ENCODE results near the gene SPEF1.

The SPEF1 gene

GRCh38 chr20:3764659-3765058, 16.6 kb downstream of the SPEF1 start:
- DNase-seq: no peak

- no peak for DNase-seq
Measured at GRCh38 chr20:3763671-3764601, 17.3 kb downstream of the SPEF1 start.

- no peak for DNase-seq
Measured at GRCh38 chr20:3760655-3761348, 20.4 kb downstream of the SPEF1 start.

GRCh38 chr20:3759884-3760283, 21.4 kb downstream of the SPEF1 start:
- no peak for DNase-seq

- no peak for DNase-seq
Measured at GRCh38 chr20:3759316-3759823, 21.9 kb downstream of the SPEF1 start.

- DNase-seq: no peak
Measured at GRCh38 chr20:3758566-3758965, 22.7 kb downstream of the SPEF1 start.

- DNase-seq: no peak
Measured at GRCh38 chr20:3757268-3757667, 24.0 kb downstream of the SPEF1 start.

- no peak for DNase-seq
Measured at GRCh38 chr20:3755814-3756480, 25.3 kb downstream of the SPEF1 start.

GRCh38 chr20:3755269-3755668, 26.0 kb downstream of the SPEF1 start:
- DNase-seq: no peak

- no peak for DNase-seq
Measured at GRCh38 chr20:3754276-3754630, 27.0 kb downstream of the SPEF1 start.

GRCh38 chr20:3753501-3754275, 27.6 kb downstream of the SPEF1 start:
- DNase-seq: no peak

GRCh38 chr20:3753098-3753497, 28.1 kb downstream of the SPEF1 start:
- DNase-seq: peak; percentile 56

- DNase-seq: no peak
Measured at GRCh38 chr20:3752386-3752759, 28.9 kb downstream of the SPEF1 start.

GRCh38 chr20:3751675-3752385, 29.4 kb downstream of the SPEF1 start:
- DNase-seq: no peak

- no peak for DNase-seq
Measured at GRCh38 chr20:3751305-3751674, 30.0 kb downstream of the SPEF1 start.

- DNase-seq: no peak
Measured at GRCh38 chr20:3749689-3750531, 31.3 kb downstream of the SPEF1 start.

GRCh38 chr20:3749087-3749688, 32.1 kb downstream of the SPEF1 start:
- DNase-seq: no peak

GRCh38 chr20:3748073-3748472, 33.2 kb downstream of the SPEF1 start:
- DNase-seq: no peak

- DNase-seq: no peak
Measured at GRCh38 chr20:3747471-3747870, 33.8 kb downstream of the SPEF1 start.

- DNase-seq: no peak
Measured at GRCh38 chr20:3745686-3746173, 35.5 kb downstream of the SPEF1 start.
